H1 (cell line): ENCODE results near the gene SEMA3E.

Experiments used
- CREB1 ChIP-seq: IDR thresholded peaks from 2 replicates; pipeline ENCODE4 v1.6.1; 2012; ENCODE audit warnings: inconsistent platforms
- HDAC2 ChIP-seq, 2 experiments: fragments of 300-600 bp in 1 of 2; sonication (generic) in 1 of 2; IDR thresholded peaks; 2 replicates each; pipeline ENCODE4 v1.6.1; 2011 to 2012; ENCODE audit warnings: low read depth in 2 of 2, low read length in 2 of 2, mild to moderate bottlenecking in 2 of 2, moderate library complexity in 2 of 2, borderline replicate concordance in 1 of 2, inconsistent platforms in 1 of 2
- KDM1A ChIP-seq: fragments of 200-600, 300-600 bp; sonication (generic); IDR thresholded peaks from 2 replicates; pipeline ENCODE4 v1.7.1; 2016; ENCODE audit warnings: mild to moderate bottlenecking, low read length, borderline replicate concordance
- MAFK ChIP-seq: IDR thresholded peaks from 2 replicates; pipeline ENCODE4 v1.6.1; 2012; ENCODE audit warnings: low read depth, mild to moderate bottlenecking, improper control_type of control experiment, low read length
- POLR2A ChIP-seq, 2 experiments: IDR thresholded peaks; 1 replicate in 1 of 2; 2 replicates in 1 of 2; pipeline ENCODE4 v1.6.1; 2011; ENCODE audit warnings: low read depth in 2 of 2, low read length in 2 of 2, mild to moderate bottlenecking in 2 of 2; ENCODE audit errors: control extremely low read depth in 1 of 2
- POLR2AphosphoS5 ChIP-seq: IDR thresholded peaks from 2 replicates; pipeline ENCODE4 v1.6.1; 2011; ENCODE audit warnings: low read depth, low read length
- RAD21 ChIP-seq, 2 experiments: IDR thresholded peaks in 1 of 2; conservative IDR thresholded peaks in 1 of 2; 2 replicates each; pipeline ENCODE4 v1.6.1; 2011; ENCODE audit warnings: low read depth in 2 of 2, low read length in 2 of 2, improper control_type of control experiment in 1 of 2, inconsistent platforms in 1 of 2, mild to moderate bottlenecking in 1 of 2, moderate library complexity in 1 of 2
- RBBP5 ChIP-seq: IDR thresholded peaks from 2 replicates; pipeline ENCODE4 v1.7.1; 2012; ENCODE audit warnings: low read depth, mild to moderate bottlenecking, inconsistent platforms, low read length, moderate library complexity, borderline replicate concordance
- RNF2 ChIP-seq: fragments of 200-900, 300-1000 bp; sonication (generic); IDR thresholded peaks from 2 replicates; pipeline ENCODE4 v1.7.1; 2016; ENCODE audit warnings: borderline replicate concordance, low read depth, mild to moderate bottlenecking, antibody characterized with exemption, low read length; ENCODE audit not compliant: poor library complexity, severe bottlenecking; ENCODE audit errors: missing control alignments
- TF ChIP-seq, protein P1 (sequence below), 3 experiments: IDR thresholded peaks; 1 replicate in 2 of 3; 2 replicates in 1 of 3; pipeline versions ENCODE4 v1.5.1 to v1.6.1; 2011; ENCODE audit warnings: low read length in 3 of 3, mild to moderate bottlenecking in 3 of 3, inconsistent platforms in 2 of 3, low read depth in 1 of 3, moderate library complexity in 1 of 3; ENCODE audit not compliant: insufficient read depth in 1 of 3; ENCODE audit errors: control extremely low read depth in 1 of 3

- TF ChIP-seq RAD21 (IDR thresholded peaks at IDR 0.05 in 1 of 2, conservative IDR thresholded peaks at IDR 0.05 in 1 of 2; ENCODE audit: low read depth in 2 of 2, low read length in 2 of 2), result no peak
- TF ChIP-seq, protein P1, sequence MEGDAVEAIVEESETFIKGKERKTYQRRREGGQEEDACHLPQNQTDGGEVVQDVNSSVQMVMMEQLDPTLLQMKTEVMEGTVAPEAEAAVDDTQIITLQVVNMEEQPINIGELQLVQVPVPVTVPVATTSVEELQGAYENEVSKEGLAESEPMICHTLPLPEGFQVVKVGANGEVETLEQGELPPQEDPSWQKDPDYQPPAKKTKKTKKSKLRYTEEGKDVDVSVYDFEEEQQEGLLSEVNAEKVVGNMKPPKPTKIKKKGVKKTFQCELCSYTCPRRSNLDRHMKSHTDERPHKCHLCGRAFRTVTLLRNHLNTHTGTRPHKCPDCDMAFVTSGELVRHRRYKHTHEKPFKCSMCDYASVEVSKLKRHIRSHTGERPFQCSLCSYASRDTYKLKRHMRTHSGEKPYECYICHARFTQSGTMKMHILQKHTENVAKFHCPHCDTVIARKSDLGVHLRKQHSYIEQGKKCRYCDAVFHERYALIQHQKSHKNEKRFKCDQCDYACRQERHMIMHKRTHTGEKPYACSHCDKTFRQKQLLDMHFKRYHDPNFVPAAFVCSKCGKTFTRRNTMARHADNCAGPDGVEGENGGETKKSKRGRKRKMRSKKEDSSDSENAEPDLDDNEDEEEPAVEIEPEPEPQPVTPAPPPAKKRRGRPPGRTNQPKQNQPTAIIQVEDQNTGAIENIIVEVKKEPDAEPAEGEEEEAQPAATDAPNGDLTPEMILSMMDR (IDR thresholded peaks at IDR 0.05; ENCODE audit: control extremely low read depth in 1 of 3, insufficient read depth in 1 of 3, low read depth in 1 of 3, low read length in 3 of 3), result no peak
- no peak for TF ChIP-seq POLR2A (IDR thresholded peaks at IDR 0.05; ENCODE audit: control extremely low read depth in 1 of 2, low read depth in 2 of 2, low read length in 2 of 2)
- TF ChIP-seq CREB1, result no peak
- no peak for TF ChIP-seq RNF2
- no peak for TF ChIP-seq MAFK
- TF ChIP-seq POLR2AphosphoS5, result no peak
- TF ChIP-seq HDAC2 (IDR thresholded peaks at IDR 0.05; ENCODE audit: borderline replicate concordance in 1 of 2, low read depth in 2 of 2, low read length in 2 of 2), result no peak
- TF ChIP-seq RBBP5, result no peak
- no peak for TF ChIP-seq KDM1A
Measured at GRCh38 chr7:83456413-83456812, 192.5 kb downstream of the SEMA3E start.
